Heart left ventricle (tissue), 16 donors: ENCODE measurements around the gene CABLES2. TPM values are rescaled to one million over a fixed set of nuclear protein-coding genes. Genes with fewer than 3 reads are reported as not detected.
A peak's percentile ranks its signal among the peaks of the same experiment; 100 is the strongest.

Experiments
- ATAC-seq, 4 donors: fragments of 200-7000 bp; cut with Tn5 transposase; one replicate each; pipeline ENCODE4 v1.9.1; 2020 to 2022; ENCODE audit warnings: moderate library complexity in 4 of 4, mild to moderate bottlenecking in 3 of 4, moderate number of reproducible peaks in 1 of 4
- DNase-seq, 5 donors: peaks; one replicate each; pipeline ENCODE4 v3.0.0-alpha.2; 2020
- H3K27ac ChIP-seq, 12 donors: fragments of 200-600 bp; sonication (generic) in 4 of 12; one replicate each; pipeline versions ENCODE4 v1.5.0 to v1.8.0; 2016 to 2022; ENCODE audit warnings: mild to moderate bottlenecking in 2 of 12
- H3K27me3 ChIP-seq, 9 donors: fragments of 200-600 bp; sonication (generic) in 2 of 9; one replicate each; pipeline versions ENCODE4 v1.5.1 to v1.8.0; 2016 to 2022; ENCODE audit warnings: mild to moderate bottlenecking in 3 of 9
- H3K36me3 ChIP-seq, 9 donors: fragments of 200-600 bp; sonication (generic) in 2 of 9; one replicate each; pipeline versions ENCODE4 v1.5.0 to v1.8.0; 2018 to 2022; ENCODE audit warnings: mild to moderate bottlenecking in 2 of 9
- H3K4me1 ChIP-seq, 12 donors: fragments of 200-600 bp; sonication (generic) in 4 of 12; one replicate each; pipeline versions ENCODE4 v1.5.0 to v1.8.0; 2016 to 2022; ENCODE audit warnings: mild to moderate bottlenecking in 3 of 12
- H3K4me3 ChIP-seq, 12 donors: fragments of 200-600 bp; sonication (generic) in 4 of 12; one replicate each; pipeline versions ENCODE4 v1.5.0 to v1.8.0; 2017 to 2022; ENCODE audit warnings: mild to moderate bottlenecking in 9 of 12, moderate library complexity in 4 of 12
- H3K9me3 ChIP-seq, 12 donors: fragments of 200-600 bp; sonication (generic) in 4 of 12; one replicate each; pipeline versions ENCODE4 v1.5.0 to v1.8.0; 2016 to 2022; ENCODE audit warnings: mild to moderate bottlenecking in 1 of 12
- POLR2A ChIP-seq, 2 donors: fragments of 450-650 bp; IDR thresholded peaks; one replicate each; pipeline ENCODE4 v1.6.1; 2017; ENCODE audit warnings: antibody characterized with exemption in 2 of 2, mild to moderate bottlenecking in 2 of 2, moderate library complexity in 2 of 2
- WGBS, 4 donors: extraction: QIAGEN DNeasy Blood & Tissue Kit in 2 of 4; methylation state at CpG; one replicate each; pipeline versions ENCODE4 v1.1.5 to v1.1.7; 2013 to 2018; 5-methylcytosine and 5-hydroxymethylcytosine counted together
- intact Hi-C, 10 donors: fragments of 100-400 bp; cut with DNase I; formaldehyde crosslinking; loops; one replicate each; pipeline versions ENCODE4 v1.11.1 to v1.14.2; 2022
- polyA plus RNA-seq, 2 donors: library from polyadenylated mRNA; stranded (reverse); fragments of 200-250 nt; gene quantifications; one replicate each; pipeline ENCODE4 v1.2.3, GENCODE V29; 2013
- total RNA-seq, 9 donors: library from RNA; depleted of rRNA in 2 of 9; stranded (reverse); fragments of >200 nt in 2 of 9; fragmentation: NEBNext Ultra II Directional in 3 of 9; extraction: Animal tissue kit (Norgen Biotek cat#: 25700) in 3 of 9; gene quantifications; one replicate each; pipeline versions ENCODE4 v1.1.0 to v1.2.4, GENCODE V29; 2016 to 2023
- TF ChIP-seq, protein P1 (sequence below), 12 donors: fragments of 200-600 bp; sonication (generic) in 4 of 12; IDR thresholded peaks; one replicate each; pipeline versions ENCODE4 v1.5.0 to v1.8.0; 2018 to 2022; ENCODE audit warnings: antibody characterized with exemption in 12 of 12, mild to moderate bottlenecking in 5 of 12
- donor health status: ischemic (EF 13 %, LVEDD 7.1; RV severe dilation, severe dysfunction).
- donor health status: healthy with polysubstance abuse.
- donor health status: DM: no; HTN: yes; CAD: no.
- donor health status: DM: no; HTN: no; CAD: no.
- donor health status: ischemic (EF 25% LVEDD 6.9; RV normal size, moderate dysfunction).
- donor health status: ischemic (EF 25% LVEDD 5.7; RV mildly dilated, moderate dysfunction).
- donor health status: healthy.
- donor health status: DM: yes; HTN: yes; CAD: no.
- donor health status: ischemic (EF 35%, LVEDD 5.7; RV mildly dilated, moderate dysfunction).
- donor health status: nonischemic (EF 11% LVEDD 7.7; RV severe dilation, severe dysfunction).
- donor health status: DM: yes; HTN: yes; CAD: no.
- donor health status: PGD.
- donor health status: ischemic (EF 29% LVEDD 5.4; RV normal size, mild dysfunction).
- donor health status: nonischemic (EF 23%, LVEDD 6.1; RV moderate dilation, normal function).

The CABLES2 gene
- total and polyA plus RNA-seq, 11 donors: 2.9 to 12.0 (median 8.8) TPM

DNA sequence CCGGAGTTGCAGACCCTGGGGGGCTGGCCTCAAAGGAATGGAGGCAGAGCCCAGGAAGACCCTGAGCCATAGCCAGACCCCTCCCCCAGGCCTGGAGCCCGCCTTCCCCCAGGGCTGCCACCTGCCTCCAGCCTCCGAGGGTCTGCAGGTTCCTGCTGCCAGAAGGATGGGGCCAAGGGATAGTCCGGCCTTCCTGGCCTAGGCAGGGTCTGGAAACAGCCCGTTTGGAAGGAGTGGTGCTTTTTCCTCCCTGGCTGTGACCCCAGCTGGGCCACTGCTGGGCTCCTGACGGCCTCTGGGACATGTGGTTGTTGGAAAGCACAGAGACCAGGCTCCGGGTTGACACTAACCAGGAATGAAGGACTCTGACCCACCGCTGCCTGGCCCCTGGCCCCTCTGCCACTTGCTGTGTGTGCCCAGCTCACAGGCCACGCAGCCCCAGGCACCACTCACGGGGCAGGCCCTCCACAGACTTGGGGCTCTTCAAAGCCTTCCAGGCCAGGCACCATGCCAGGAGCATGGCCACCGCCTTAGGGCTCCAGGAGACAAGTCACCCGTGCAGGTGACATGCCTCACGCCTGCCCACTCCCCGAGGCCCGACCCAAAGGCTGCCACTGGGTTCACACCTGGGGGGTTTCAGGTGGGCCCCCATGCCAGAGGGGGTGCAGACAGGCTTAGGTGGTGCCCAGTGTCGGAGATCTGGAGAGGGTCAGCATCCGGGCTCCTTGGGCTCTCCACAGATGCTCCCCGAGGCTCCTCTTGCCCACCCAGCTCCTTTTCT, 36.1 kb downstream of the CABLES2 start:
- TF ChIP-seq POLR2A (IDR thresholded peaks at IDR 0.05): no peak
- TF ChIP-seq, protein P1, sequence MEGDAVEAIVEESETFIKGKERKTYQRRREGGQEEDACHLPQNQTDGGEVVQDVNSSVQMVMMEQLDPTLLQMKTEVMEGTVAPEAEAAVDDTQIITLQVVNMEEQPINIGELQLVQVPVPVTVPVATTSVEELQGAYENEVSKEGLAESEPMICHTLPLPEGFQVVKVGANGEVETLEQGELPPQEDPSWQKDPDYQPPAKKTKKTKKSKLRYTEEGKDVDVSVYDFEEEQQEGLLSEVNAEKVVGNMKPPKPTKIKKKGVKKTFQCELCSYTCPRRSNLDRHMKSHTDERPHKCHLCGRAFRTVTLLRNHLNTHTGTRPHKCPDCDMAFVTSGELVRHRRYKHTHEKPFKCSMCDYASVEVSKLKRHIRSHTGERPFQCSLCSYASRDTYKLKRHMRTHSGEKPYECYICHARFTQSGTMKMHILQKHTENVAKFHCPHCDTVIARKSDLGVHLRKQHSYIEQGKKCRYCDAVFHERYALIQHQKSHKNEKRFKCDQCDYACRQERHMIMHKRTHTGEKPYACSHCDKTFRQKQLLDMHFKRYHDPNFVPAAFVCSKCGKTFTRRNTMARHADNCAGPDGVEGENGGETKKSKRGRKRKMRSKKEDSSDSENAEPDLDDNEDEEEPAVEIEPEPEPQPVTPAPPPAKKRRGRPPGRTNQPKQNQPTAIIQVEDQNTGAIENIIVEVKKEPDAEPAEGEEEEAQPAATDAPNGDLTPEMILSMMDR (IDR thresholded peaks at IDR 0.05): no peak
- H3K4me1 ChIP-seq: peaks cover under 1 to 71% (median 44%) of the 10 kb centered on the region in 12 donors
- no peak overlapping the region for H3K4me3 ChIP-seq
- 64 to 73% (median 72%) methylated on average over 8 to 18 of the region's 18 CpGs for WGBS, 4 donors
- H3K27ac ChIP-seq: peak overlapping the region in 7 of 12 donors; percentile 24 to 97 (median 49)
- peak in 1 of 5 donors; percentile 63 for DNase-seq
- H3K9me3 ChIP-seq: no peaks in the 10 kb centered on the region
- no peaks in the 10 kb centered on the region for H3K36me3 ChIP-seq
- intact Hi-C loops: loop anchor here in 1 of 10 donors (10.0 kb wide), 1 partner anchor 226 kb away; the partner anchor contains the start of genes PSMA7 and SS18L1
- ATAC-seq: no peak
- peaks cover 0 to 34% (median 0%) of the 10 kb centered on the region in 9 donors for H3K27me3 ChIP-seq

DNA sequence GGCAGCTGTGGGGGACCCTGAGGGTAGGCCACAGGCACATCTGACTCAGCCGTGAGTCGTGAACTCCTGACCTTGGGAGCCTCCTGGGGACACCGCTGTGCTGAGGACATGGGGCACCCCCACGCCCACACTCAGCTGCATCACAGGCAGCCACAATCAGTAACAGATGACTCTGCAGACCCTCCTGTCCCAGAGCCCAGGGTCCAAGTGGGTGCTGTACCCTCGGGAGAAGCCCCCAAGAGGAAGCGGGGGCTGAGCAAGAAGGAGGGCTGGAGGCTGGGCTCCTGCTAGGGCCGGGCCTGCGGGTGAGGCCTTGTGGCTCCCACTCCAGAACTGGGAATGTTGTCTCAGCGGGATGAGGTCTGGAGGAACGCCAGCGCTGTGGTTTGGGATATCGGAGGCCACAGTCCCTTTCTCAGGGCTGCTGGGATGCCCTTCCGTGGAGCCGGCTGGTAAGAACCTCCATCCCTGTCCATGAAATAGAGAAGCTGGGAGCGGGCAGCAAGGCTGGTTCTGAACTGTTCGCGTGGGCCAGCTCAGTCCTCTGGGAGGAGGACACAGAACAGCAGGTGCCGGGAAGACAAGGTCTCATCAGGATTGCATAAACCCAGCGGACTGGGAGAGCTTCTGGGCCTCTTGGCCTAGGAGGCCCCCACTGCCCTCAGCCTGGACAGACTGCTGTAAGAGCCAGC, 36.8 kb downstream of the CABLES2 start:
- peak overlapping the region in 9 of 12 donors; percentile 26 to 97 (median 49) for H3K27ac ChIP-seq
- ATAC-seq (no peak), DNase-seq (peak in 2 of 5 donors; percentile 58 to 84)
- H3K36me3 ChIP-seq: no peaks in the 10 kb centered on the region
- 53 to 76% (median 62%) methylated on average over 14 to 19 of the region's 19 CpGs for WGBS, 4 donors
- H3K4me3 ChIP-seq: no peak overlapping the region
- no peaks in the 10 kb centered on the region for H3K9me3 ChIP-seq
- intact Hi-C loops: loop anchor here in 1 of 10 donors (10.0 kb wide), 1 partner anchor 225 kb away; the partner anchor contains the start of genes PSMA7 and SS18L1
- H3K27me3 ChIP-seq: peaks cover 0 to 36% (median 0%) of the 10 kb centered on the region in 9 donors
- TF ChIP-seq POLR2A (IDR thresholded peaks at IDR 0.05): no peak
- TF ChIP-seq, protein P1 (IDR thresholded peaks at IDR 0.05): no peak
- peaks cover 6 to 71% (median 49%) of the 10 kb centered on the region in 12 donors for H3K4me1 ChIP-seq

DNA sequence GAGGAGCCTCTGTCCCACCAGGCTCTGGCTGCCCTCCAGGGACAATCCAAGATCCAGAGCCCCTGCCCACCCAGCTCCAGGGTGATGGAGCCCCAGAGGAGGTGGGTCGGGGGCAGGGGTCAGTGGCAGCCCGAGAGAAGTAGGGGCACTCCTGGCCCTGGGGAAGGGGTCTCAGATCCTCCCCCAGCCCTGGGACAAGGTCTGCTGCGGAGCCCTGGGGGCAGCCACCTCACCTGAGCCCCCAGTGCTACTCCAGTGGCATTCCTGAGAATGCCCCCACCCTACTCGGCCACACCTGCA, 37.3 kb downstream of the CABLES2 start:
- Histone ChIP-seq H3K4me1 (peaks cover 6 to 71% (median 54%) of the 10 kb centered on the region in 12 donors), H3K27ac (peak overlapping the region in 9 of 12 donors; percentile 26 to 97 (median 49)), H3K27me3 (peaks cover 0 to 36% (median 0%) of the 10 kb centered on the region in 9 donors), H3K36me3 (no peaks in the 10 kb centered on the region), H3K9me3 (no peaks in the 10 kb centered on the region), H3K4me3 (no peak overlapping the region)
- 67 to 81% (median 68%) methylated on average over 3 to 4 of the region's 4 CpGs for WGBS, 4 donors
- DNase-seq (no peak), ATAC-seq (no peak)
- intact Hi-C loops: loop anchor here in 2 of 10 donors (5.0 to 10.0 kb wide), 2 partner anchors 67 to 225 kb away; partner anchors contain the start of genes ADRM1 (in 1 of the 2), PSMA7 (in 1 of the 2) and SS18L1 (in 1 of the 2)
- TF ChIP-seq POLR2A (IDR thresholded peaks at IDR 0.05): no peak
- TF ChIP-seq, protein P1 (IDR thresholded peaks at IDR 0.05): no peak
